ENCODE measurements around the gene UBE2L3. TPM values are rescaled to one million over a fixed set of nuclear protein-coding genes. Genes with fewer than 3 reads are reported as not detected.
A peak's percentile ranks its signal among the peaks of the same experiment; 100 is the strongest.

The UBE2L3 gene
- total RNA-seq, 6 experiments from 2014 or later: 16.8 to 34.4 (median 22.1) TPM

DNA sequence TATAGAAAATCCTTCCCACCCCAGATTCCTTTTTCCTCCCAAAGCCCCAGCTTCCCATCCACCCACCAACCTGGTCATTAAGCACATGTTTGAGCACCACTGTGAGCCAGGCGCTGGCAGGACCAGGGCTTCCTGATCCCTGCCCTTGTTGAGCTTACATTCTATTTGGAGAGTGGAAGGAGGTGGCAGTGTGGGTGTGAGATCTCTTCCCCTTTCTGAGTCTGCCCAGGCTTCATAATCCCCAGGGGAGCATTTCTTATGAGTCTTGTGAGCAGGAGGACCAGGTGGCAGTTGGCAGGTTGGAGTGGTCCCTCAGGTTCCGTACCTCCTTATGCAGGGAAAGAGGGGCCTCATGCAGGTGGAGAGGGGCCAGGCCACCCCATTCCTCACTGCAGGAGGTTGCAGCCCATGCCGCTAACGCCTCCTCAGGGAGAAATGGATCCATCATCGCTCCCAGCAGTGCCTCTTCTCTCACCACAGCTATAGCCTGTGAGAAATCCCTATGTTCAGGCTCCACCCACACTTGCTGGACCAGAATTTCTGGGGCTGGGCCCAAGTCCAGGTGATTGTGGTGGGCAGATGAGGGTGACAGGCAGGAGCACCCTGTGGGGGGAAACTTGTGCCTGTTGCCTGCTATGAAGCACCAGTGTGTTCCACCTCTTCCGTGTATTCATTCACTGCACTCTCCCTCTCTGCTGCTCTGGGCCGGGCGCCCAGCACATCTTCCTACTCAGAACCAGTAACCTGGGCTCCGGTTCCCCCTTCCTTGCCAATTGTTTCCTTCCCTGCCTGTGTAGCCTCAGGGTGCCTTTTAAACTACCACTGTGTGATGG is 23.5 kb downstream of the UBE2L3 start:
- no peak overlapping the region for H3K27ac ChIP-seq
- ATAC-seq (no peak), DNase-seq (no peak)
- H3K27me3 ChIP-seq: no peaks in the 10 kb centered on the region
- TF ChIP-seq POLR2A (IDR thresholded peaks at IDR 0.05): no peak
- TF ChIP-seq, protein P1, sequence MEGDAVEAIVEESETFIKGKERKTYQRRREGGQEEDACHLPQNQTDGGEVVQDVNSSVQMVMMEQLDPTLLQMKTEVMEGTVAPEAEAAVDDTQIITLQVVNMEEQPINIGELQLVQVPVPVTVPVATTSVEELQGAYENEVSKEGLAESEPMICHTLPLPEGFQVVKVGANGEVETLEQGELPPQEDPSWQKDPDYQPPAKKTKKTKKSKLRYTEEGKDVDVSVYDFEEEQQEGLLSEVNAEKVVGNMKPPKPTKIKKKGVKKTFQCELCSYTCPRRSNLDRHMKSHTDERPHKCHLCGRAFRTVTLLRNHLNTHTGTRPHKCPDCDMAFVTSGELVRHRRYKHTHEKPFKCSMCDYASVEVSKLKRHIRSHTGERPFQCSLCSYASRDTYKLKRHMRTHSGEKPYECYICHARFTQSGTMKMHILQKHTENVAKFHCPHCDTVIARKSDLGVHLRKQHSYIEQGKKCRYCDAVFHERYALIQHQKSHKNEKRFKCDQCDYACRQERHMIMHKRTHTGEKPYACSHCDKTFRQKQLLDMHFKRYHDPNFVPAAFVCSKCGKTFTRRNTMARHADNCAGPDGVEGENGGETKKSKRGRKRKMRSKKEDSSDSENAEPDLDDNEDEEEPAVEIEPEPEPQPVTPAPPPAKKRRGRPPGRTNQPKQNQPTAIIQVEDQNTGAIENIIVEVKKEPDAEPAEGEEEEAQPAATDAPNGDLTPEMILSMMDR (IDR thresholded peaks at IDR 0.05): no peak
- no peaks in the 10 kb centered on the region for H3K4me1 ChIP-seq
- H3K4me3 ChIP-seq: no peak overlapping the region
- H3K36me3 ChIP-seq: peaks cover 0 to 30% (median 10%) of the 10 kb centered on the region in 4 donors
- WGBS (ENCODE audit: insufficient coverage, low coverage, low lambda C conversion rate, missing lambda C conversion rate): 100% methylated on average over 2 of the region's 9 CpGs
- no peaks in the 10 kb centered on the region for H3K9me3 ChIP-seq
- intact Hi-C loops (cut with DNase I): no loop called here

DNA sequence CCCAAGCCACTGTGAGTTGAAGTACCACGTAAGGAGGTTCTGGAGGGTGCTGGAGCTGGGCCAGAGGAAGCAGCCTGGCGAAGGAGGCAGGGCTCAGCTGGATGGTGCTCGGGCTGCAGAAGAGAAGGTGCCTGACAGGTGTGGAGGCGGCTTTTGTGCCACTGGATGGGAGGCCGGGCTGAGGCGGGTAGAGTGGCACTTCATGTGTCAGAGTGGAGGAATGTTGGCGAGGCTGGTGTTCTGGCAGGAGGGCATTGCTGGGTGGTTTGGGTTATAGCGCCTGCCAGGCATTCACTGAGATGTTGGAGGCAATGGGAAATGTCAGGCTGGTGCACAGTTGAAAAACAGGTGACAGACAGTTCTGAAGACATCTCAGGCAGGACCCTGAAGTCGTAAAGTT is 24.2 kb downstream of the UBE2L3 start:
- ATAC-seq (peak in 1 of 4 donors; percentile 15), DNase-seq (no peak)
- no peak overlapping the region for H3K27ac ChIP-seq
- TF ChIP-seq, protein P1 (IDR thresholded peaks at IDR 0.05): no peak
- TF ChIP-seq POLR2A (IDR thresholded peaks at IDR 0.05): no peak
- no peaks in the 10 kb centered on the region for H3K27me3 ChIP-seq
- intact Hi-C loops (cut with DNase I): no loop called here
- H3K9me3 ChIP-seq: no peaks in the 10 kb centered on the region
- 63% methylated on average over 4 of the region's 9 CpGs for WGBS (ENCODE audit: insufficient coverage, low coverage, low lambda C conversion rate, missing lambda C conversion rate)
- H3K36me3 ChIP-seq: peaks cover 0 to 34% (median 12%) of the 10 kb centered on the region in 4 donors
- no peaks in the 10 kb centered on the region for H3K4me1 ChIP-seq
- H3K4me3 ChIP-seq: no peak overlapping the region

DNA sequence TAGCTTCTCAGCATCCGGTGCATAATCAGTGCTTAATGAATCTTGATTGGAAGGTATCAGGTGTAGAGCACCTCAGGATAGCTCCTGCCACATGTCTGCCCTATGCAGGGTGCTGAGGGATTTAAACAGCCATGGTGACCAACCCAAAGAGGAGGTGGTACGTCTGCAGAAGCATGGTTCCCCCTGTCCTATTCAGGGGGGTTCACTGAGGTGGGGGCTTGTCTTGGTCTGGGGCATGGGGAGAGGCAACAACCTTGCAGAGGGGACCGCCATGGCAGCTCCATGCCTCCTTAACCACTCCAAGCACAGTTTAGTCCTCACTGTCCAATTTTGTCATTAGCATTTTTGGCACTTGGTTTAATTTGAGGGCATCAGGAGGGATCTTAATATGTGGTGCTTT is 24.9 kb downstream of the UBE2L3 start:
- no peak for DNase-seq
- no peak for ATAC-seq
- peaks cover 0 to 42% (median 12%) of the 10 kb centered on the region in 4 donors for H3K36me3 ChIP-seq
- intact Hi-C loops (cut with DNase I): no loop called here
- H3K27ac ChIP-seq: no peak overlapping the region
- no peak overlapping the region for H3K4me3 ChIP-seq
- no peaks in the 10 kb centered on the region for H3K9me3 ChIP-seq
- no peaks in the 10 kb centered on the region for H3K4me1 ChIP-seq
- 100% methylated on average over 1 of the region's 3 CpGs for WGBS (ENCODE audit: insufficient coverage, low coverage, low lambda C conversion rate, missing lambda C conversion rate)
- no peaks in the 10 kb centered on the region for H3K27me3 ChIP-seq
- no peak for TF ChIP-seq POLR2A (IDR thresholded peaks at IDR 0.05)

DNA sequence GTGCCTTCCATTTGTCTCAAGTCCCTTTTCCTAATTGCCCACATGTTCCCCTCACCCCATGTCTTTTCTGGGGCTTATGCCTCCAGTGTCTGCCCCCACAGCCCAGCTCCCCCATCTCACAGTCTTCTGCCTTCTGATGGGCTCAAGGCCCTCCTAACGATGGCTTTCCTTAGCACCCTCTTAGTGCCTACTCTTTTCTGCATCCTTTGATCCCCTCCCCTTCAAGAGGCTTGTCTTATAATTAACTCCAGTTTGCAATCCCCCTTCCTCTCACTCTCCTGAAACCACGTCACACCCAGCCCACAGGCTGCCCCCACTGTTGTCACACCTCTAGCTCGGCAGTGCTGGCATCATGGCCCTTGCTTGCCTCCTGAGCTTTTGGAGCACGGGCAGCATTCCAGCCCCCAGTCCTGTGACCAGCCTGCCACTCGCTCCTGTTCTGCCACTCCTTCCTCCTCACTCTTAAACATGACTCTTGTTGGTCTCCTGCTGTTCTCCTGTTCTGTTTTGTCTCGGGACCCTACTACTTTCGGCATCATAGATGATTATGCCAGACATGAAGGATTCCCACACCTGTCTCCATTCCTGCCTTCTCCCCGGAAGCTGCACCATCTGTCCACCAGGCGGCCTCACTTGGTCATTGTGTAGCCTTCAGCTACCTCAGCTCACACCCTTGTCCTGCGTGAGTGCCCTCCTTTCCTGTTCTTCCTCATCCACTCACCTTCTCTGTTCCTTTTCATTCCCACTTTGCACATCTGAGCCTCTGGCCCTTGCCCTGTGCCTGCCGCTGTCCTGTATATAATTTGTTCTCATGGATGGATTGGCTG is 26.1 kb downstream of the UBE2L3 start:
- Histone ChIP-seq H3K4me3 (no peak overlapping the region), H3K4me1 (peaks cover 0 to 4% (median 0%) of the 10 kb centered on the region in 4 donors), H3K27ac (no peak overlapping the region), H3K9me3 (no peaks in the 10 kb centered on the region), H3K36me3 (peaks cover 0 to 42% (median 12%) of the 10 kb centered on the region in 4 donors), H3K27me3 (no peaks in the 10 kb centered on the region)
- no peak for DNase-seq
- 87% methylated on average over 10 of the region's 11 CpGs for WGBS (ENCODE audit: insufficient coverage, low coverage, low lambda C conversion rate, missing lambda C conversion rate)
- TF ChIP-seq, protein P1 (IDR thresholded peaks at IDR 0.05): no peak
- no peak for TF ChIP-seq POLR2A (IDR thresholded peaks at IDR 0.05)
- intact Hi-C loops (cut with DNase I): no loop called here
- ATAC-seq: no peak

Measured in right lobe of liver (tissue), 6 donors.